HCT116 (cell line): Measurements from ENCODE around the gene RAD9B. TPM values are rescaled to one million over a fixed set of nuclear protein-coding genes. Genes with fewer than 3 reads are reported as not detected.

Experiments
- ATAC-seq: fragments of 200-7000 bp; cut with Tn5 transposase; 2 replicates; pipeline ENCODE4 v1.9.1; 2020; ENCODE audit warnings: mild to moderate bottlenecking, moderate library complexity
- BruUV-seq: library from RNA; stranded (reverse); fragments of 400-500 nt; replicated peaks from 2 replicates; lab custom pipeline; 2021; lab: Mats Ljungman, UMichigan
- CTCF ChIA-PET: fragments of 300-600 bp; sonication (Branson Sonifier 250); formaldehyde crosslinking; loops from one replicate; lab custom pipeline; 2021; ENCODE audit warnings: antibody characterized with exemption; lab: Charles Lee
- POLR2A ChIA-PET: fragments of 300-600, 350-600 bp; sonication (Branson Sonifier 250); formaldehyde crosslinking; loops from one replicate; lab custom pipeline; 2021; ENCODE audit warnings: antibody characterized with exemption; lab: Charles Lee
- RAD21 ChIA-PET, 2 experiments: fragments of 300-600 bp; sonication (Branson Sonifier 250); formaldehyde crosslinking; loops; one replicate each; lab custom pipeline; 2023; ENCODE audit warnings: low total read pairs in 2 of 2; ENCODE audit not compliant: uncharacterized antibody in 2 of 2, unreplicated experiment in 2 of 2, low non-redundant PET in 1 of 2; lab: Charles Lee
- DNase-seq: peaks from one replicate; pipeline ENCODE4 v3.0.0-alpha.2; 2010; ENCODE audit warnings: low read depth, low spot score
- H2AFZ ChIP-seq: fragments of 200-600 bp; shearing (Covaris generic), sonication (generic); 2 replicates; pipeline ENCODE4 v1.6.1; 2017; ENCODE audit warnings: low read depth, mixed run types, mixed read lengths, antibody characterized with exemption, low read length; ENCODE audit not compliant: poor library complexity, severe bottlenecking
- H3K27ac ChIP-seq: 2 replicates; pipeline ENCODE4 v1.5.1; 2012; ENCODE audit warnings: low read depth, low read length
- H3K27me3 ChIP-seq: fragments of 200-600 bp; sonication (generic); 2 replicates; pipeline ENCODE4 v1.6.1; 2016; ENCODE audit warnings: mixed run types, low read length, mixed read lengths; ENCODE audit not compliant: insufficient read depth
- H3K36me3 ChIP-seq, 2 experiments: fragments of 200-500 bp in 1 of 2; fragments of 200-600 bp in 1 of 2; sonication (Bioruptor generic) in 1 of 2; sonication (generic) in 1 of 2; 2 replicates each; pipeline versions ENCODE4 v1.5.1 to v1.6.1; 2014 to 2016; ENCODE audit warnings: low read length in 2 of 2, inconsistent platforms in 1 of 2, mixed read lengths in 1 of 2, mixed run types in 1 of 2; ENCODE audit not compliant: insufficient read depth in 2 of 2, control insufficient read depth in 1 of 2
- H3K4me1 ChIP-seq, 2 experiments: fragments of 200-600 bp in 1 of 2; sonication (generic) in 1 of 2; 2 replicates each; pipeline versions ENCODE4 v1.5.1 to v1.6.1; 2012 to 2017; ENCODE audit warnings: low read length in 2 of 2, inconsistent platforms in 1 of 2, mild to moderate bottlenecking in 1 of 2, mixed read lengths in 1 of 2, mixed run types in 1 of 2, moderate library complexity in 1 of 2; ENCODE audit not compliant: insufficient read depth in 2 of 2, control insufficient read depth in 1 of 2
- H3K4me2 ChIP-seq: fragments of 200-600 bp; sonication (generic); 2 replicates; pipeline ENCODE4 v1.6.1; 2017; ENCODE audit warnings: mixed run types, low read length, mixed read lengths
- H3K4me3 ChIP-seq, 2 experiments: fragments of 200-600 bp in 1 of 2; sonication (generic) in 1 of 2; replicated peaks in 1 of 2; 2 replicates each; pipeline ENCODE4 v1.5.1; 2011 to 2016; ENCODE audit warnings: low read length in 2 of 2, control low read depth in 1 of 2, low read depth in 1 of 2, mild to moderate bottlenecking in 1 of 2, mixed read lengths in 1 of 2, mixed run types in 1 of 2
- H3K79me2 ChIP-seq: fragments of 200-600 bp; sonication (generic); 2 replicates; pipeline ENCODE4 v1.6.1; 2017; ENCODE audit warnings: mild to moderate bottlenecking, mixed run types, low read length, moderate library complexity, mixed read lengths; ENCODE audit not compliant: insufficient read depth
- H3K9ac ChIP-seq: fragments of 200-600 bp; sonication (generic); 2 replicates; pipeline ENCODE4 v1.6.1; 2016; ENCODE audit warnings: low read length, mixed read lengths
- H3K9me2 ChIP-seq: fragments of 200-600 bp; sonication (generic), shearing (Covaris generic); 2 replicates; pipeline ENCODE4 v1.6.1; 2017; ENCODE audit warnings: mixed run types, mild to moderate bottlenecking, moderate library complexity; ENCODE audit not compliant: insufficient read depth
- H3K9me3 ChIP-seq, 2 experiments: fragments of 200-500 bp in 1 of 2; fragments of 200-600 bp in 1 of 2; sonication (Bioruptor generic) in 1 of 2; sonication (generic) in 1 of 2; 2 replicates each; pipeline ENCODE4 v1.6.1; 2014 to 2017; ENCODE audit warnings: low read length in 2 of 2, mixed read lengths in 2 of 2, inconsistent platforms in 1 of 2, low read depth in 1 of 2, mild to moderate bottlenecking in 1 of 2, mixed run types in 1 of 2, moderate library complexity in 1 of 2; ENCODE audit not compliant: control insufficient read depth in 1 of 2, insufficient read depth in 1 of 2
- H4K20me1 ChIP-seq: fragments of 200-600 bp; sonication (generic), shearing (Covaris generic); 2 replicates; pipeline ENCODE4 v1.6.1; 2017; ENCODE audit warnings: mixed run types, mild to moderate bottlenecking, moderate library complexity; ENCODE audit not compliant: insufficient read depth
- ATF3 ChIP-seq: IDR thresholded peaks from 2 replicates; pipeline ENCODE4 v1.6.1; 2012
- CEBPB ChIP-seq: IDR thresholded peaks from 2 replicates; pipeline ENCODE4 v1.6.1; 2012; ENCODE audit warnings: low read depth
- EGR1 ChIP-seq: IDR thresholded peaks from 2 replicates; pipeline ENCODE4 v1.6.1; 2012; ENCODE audit warnings: low read depth
- ELF1 ChIP-seq: IDR thresholded peaks from 2 replicates; pipeline ENCODE4 v1.6.1; 2012; ENCODE audit warnings: low read depth, borderline replicate concordance
- REST ChIP-seq: IDR thresholded peaks from 2 replicates; pipeline ENCODE4 v1.6.1; 2012; ENCODE audit warnings: low read depth
- SIN3A ChIP-seq: IDR thresholded peaks from 2 replicates; pipeline ENCODE4 v1.6.1; 2012; ENCODE audit warnings: low read depth
- ZBTB33 ChIP-seq: IDR thresholded peaks from 2 replicates; pipeline ENCODE4 v1.6.1; 2011; ENCODE audit warnings: mild to moderate bottlenecking, low read length, moderate library complexity; ENCODE audit not compliant: insufficient replicate concordance; ENCODE audit errors: extremely low read depth
- intact Hi-C: fragments of 100-400 bp; cut with micrococcal nuclease; formaldehyde crosslinking; loops from 2 replicates; pipeline ENCODE4 v1.10.0; 2022
- total RNA-seq: library from RNA; stranded (reverse); gene quantifications from one replicate; pipeline ENCODE4 v1.2.1, GENCODE V29; 2021; ENCODE audit not compliant: unreplicated experiment

The RAD9B gene
- total RNA-seq, 1 experiment from 2014 or later: 0.17 TPM

GRCh38 chr12:110508071-110508586 is 6.0 kb downstream of the RAD9B start:
- ChIA-PET POLR2A (no interaction called here), RAD21 (no interaction called here), CTCF (no interaction called here)
- Histone ChIP-seq H3K4me3 (no peak overlapping the region), H2AFZ (no peak overlapping the region), H3K79me2 (no peaks in the 10 kb centered on the region), H3K27me3 (no peaks in the 10 kb centered on the region), H3K4me1 (peaks cover 0 to 5% of the 10 kb centered on the region in 2 experiments; a peak in 3 of 4 replicates), H3K9me3 (no peaks in the 10 kb centered on the region), H3K9me2 (no peaks in the 10 kb centered on the region), H3K4me2 (no peak overlapping the region), H4K20me1 (no peaks in the 10 kb centered on the region), H3K9ac (no peak overlapping the region), H3K27ac (no peak overlapping the region), H3K36me3 (no peaks in the 10 kb centered on the region)
- no TSS peak for BruUV-seq
- no peak for TF ChIP-seq CEBPB
- TF ChIP-seq ATF3: no peak
- TF ChIP-seq EGR1: no peak
- TF ChIP-seq ELF1: no peak
- TF ChIP-seq SIN3A: no peak
- no peak for TF ChIP-seq ZBTB33
- no peak for TF ChIP-seq REST
- no peak for ATAC-seq
- intact Hi-C loops: no loop called here
- no peak for DNase-seq
